Transverse colon (tissue), 4 donors: ENCODE data around the gene GIPC3.

ENCODE experiments used
- CTCF ChIP-seq, 5 experiments: fragments of 200-600 bp in 3 of 5; fragments of 450-650 bp in 2 of 5; sonication (generic) in 3 of 5; IDR thresholded peaks; 1 replicate in 2 of 5; 2 replicates in 3 of 5; pipeline ENCODE4 v1.5.1; 2016 to 2017; ENCODE audit warnings: antibody characterized with exemption in 5 of 5, inconsistent platforms in 3 of 5, mild to moderate bottlenecking in 2 of 5, moderate library complexity in 1 of 5
- EP300 ChIP-seq: sonication (generic); formaldehyde crosslinking; IDR thresholded peaks from one replicate; pipeline ENCODE4 v1.6.1; 2017; ENCODE audit warnings: antibody characterized with exemption, low read depth
- POLR2A ChIP-seq: fragments of 450-650 bp; IDR thresholded peaks from one replicate; pipeline ENCODE4 v1.6.1; 2016; ENCODE audit warnings: antibody characterized with exemption, mild to moderate bottlenecking, moderate library complexity
- POLR2AphosphoS5 ChIP-seq, 3 donors: sonication (generic); formaldehyde crosslinking; IDR thresholded peaks; one replicate each; pipeline ENCODE4 v1.6.1; 2016; ENCODE audit warnings: antibody characterized with exemption in 3 of 3

DNA sequence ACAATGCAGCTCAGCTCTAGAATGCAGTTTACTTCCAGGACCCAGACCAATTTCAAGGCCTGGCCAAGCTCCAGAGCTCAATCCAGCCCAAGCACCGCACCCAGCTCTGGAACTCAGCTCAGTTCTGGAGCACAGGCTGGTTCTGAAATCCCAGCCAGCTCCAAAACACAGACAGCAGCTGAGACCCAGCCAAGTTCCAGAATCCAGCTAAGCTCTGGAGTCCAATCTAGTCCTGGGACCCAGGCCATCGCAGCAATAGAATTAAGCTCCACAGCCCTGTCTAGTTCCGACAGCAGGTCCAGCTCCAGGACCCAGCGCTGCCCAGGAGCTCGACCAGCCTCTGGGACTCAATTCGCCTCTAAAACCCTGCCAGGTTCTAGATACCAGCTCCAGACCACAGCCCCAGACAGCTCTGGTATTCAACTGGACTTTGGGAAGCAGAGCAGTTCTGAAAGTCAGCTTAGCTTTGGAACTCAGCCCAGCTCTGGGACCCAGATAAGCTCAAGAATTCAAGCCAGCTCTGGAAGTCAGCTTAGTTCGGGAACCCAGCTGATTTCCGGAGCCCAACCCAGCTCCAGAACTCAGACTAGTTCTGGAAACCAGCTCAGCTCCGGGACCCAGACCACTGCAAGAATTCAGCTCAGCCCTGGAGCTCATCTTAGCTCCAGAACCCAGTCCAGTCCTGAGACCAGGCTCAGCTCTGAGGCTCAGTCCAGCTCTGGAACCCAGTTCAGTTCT lies 6.8 kb downstream of the GIPC3 start:
- TF ChIP-seq POLR2AphosphoS5 (IDR thresholded peaks at IDR 0.05) (no peak), CTCF (IDR thresholded peaks at IDR 0.05) (no peak), POLR2A (no peak), EP300 (no peak)
